ENCODE measurements around the gene DIP2C.

GRCh38 chr10:384538-385305 lies 304.7 kb downstream of the DIP2C start:
- TF ChIP-seq POLR2A (IDR thresholded peaks at IDR 0.05) (no peak), CTCF (IDR thresholded peaks at IDR 0.05) (no peak)
